AG10803 (cell line): ENCODE data around the gene ITPR2.
"Not testable (repeated sequence)": the region's sequence is repeated elsewhere in the genome, so short reads cannot be mapped to it uniquely, and the experiment has no call there.

Source experiments
- DNase-seq: peaks from one replicate; pipeline ENCODE4 v3.0.0; 2010; ENCODE audit warnings: low read depth
- H3K4me3 ChIP-seq: 2 replicates; pipeline ENCODE4 v1.5.1; 2011; ENCODE audit warnings: mild to moderate bottlenecking, low read length, control low read depth
- TF ChIP-seq, protein P1 (sequence below): conservative IDR thresholded peaks from 2 replicates; pipeline ENCODE4 v1.5.1; 2011; ENCODE audit warnings: mild to moderate bottlenecking, low read length, control low read depth, inconsistent platforms

Gene ITPR2

DNA sequence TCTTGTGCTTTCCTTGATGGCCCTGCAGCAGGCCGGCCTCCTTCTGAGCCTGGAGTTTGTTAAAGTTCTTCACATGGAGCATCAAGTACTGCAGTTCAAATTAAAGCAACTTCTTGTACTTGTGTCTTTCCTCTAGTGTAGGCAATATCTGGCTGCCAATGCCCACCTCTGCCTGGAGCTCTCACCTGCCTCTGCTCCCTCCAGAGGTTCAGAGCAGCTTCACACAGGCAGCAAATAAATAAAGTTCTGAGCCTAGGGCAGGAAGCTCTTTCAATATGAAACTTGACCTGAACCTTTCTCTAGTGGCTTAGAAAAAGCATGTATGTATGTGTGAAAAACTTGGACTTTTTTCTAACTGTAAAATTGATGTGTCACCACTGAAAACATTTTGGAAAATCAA lies 65.9 kb downstream of the ITPR2 start:
- TF ChIP-seq, protein P1, sequence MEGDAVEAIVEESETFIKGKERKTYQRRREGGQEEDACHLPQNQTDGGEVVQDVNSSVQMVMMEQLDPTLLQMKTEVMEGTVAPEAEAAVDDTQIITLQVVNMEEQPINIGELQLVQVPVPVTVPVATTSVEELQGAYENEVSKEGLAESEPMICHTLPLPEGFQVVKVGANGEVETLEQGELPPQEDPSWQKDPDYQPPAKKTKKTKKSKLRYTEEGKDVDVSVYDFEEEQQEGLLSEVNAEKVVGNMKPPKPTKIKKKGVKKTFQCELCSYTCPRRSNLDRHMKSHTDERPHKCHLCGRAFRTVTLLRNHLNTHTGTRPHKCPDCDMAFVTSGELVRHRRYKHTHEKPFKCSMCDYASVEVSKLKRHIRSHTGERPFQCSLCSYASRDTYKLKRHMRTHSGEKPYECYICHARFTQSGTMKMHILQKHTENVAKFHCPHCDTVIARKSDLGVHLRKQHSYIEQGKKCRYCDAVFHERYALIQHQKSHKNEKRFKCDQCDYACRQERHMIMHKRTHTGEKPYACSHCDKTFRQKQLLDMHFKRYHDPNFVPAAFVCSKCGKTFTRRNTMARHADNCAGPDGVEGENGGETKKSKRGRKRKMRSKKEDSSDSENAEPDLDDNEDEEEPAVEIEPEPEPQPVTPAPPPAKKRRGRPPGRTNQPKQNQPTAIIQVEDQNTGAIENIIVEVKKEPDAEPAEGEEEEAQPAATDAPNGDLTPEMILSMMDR, result no peak
- no peak for DNase-seq
- no peak overlapping the region for H3K4me3 ChIP-seq

DNA sequence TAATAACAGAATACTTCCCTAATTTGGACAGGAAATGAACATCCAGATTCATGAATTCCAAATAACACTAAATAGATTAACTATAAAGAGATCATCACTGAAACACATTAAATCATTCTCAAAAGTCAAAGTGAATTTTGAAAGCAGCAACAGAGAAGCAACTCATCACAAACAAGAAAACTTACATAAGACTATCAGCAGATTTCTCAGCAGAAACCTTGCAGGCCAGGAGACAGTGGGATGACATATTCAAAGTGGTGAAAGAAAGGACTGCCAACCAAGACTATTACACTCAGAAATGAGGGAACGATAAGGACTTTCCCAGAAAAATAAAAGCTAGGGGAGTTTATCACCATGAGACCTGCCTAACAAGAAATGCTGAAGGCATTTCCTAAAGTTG lies 70.8 kb downstream of the ITPR2 start:
- TF ChIP-seq, protein P1, result no peak
- DNase-seq, result no peak
- no peak overlapping the region for H3K4me3 ChIP-seq

GRCh38 chr12:26761775-26762174 lies 71.2 kb downstream of the ITPR2 start:
- TF ChIP-seq, protein P1, result no peak
- DNase-seq, result no peak
- no peak overlapping the region for H3K4me3 ChIP-seq

GRCh38 chr12:26760657-26761293 lies 72.2 kb downstream of the ITPR2 start:
- no peak for DNase-seq
- TF ChIP-seq, protein P1, result no peak

GRCh38 chr12:26755362-26755761 lies 77.6 kb downstream of the ITPR2 start:
- DNase-seq, result not testable (repeated sequence)

More at GRCh38 chr12:26760657-26761293, 72.2 kb downstream of the ITPR2 start:
- no peak overlapping the region for H3K4me3 ChIP-seq

DNA sequence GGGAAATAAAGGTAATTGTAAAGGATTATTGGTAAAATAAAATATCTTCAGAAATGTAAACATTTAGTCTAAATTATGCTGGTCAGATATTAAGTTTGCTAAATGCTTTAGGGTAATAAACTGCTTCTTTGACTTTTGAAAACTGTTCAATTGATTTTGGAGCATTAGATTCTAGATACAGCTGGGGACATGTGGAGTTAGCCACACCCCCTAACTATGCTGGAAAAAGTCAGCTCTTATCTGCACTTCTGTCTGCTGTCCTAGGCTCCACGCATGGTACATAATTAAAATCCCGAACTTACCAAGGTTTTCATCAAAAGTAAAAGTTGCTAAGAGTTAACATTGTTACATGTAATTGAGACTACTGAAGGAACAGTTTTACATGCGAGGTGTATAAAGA lies 78.8 kb downstream of the ITPR2 start:
- DNase-seq, result no peak
- no peak overlapping the region for H3K4me3 ChIP-seq
- TF ChIP-seq, protein P1, result no peak

More at GRCh38 chr12:26755362-26755761, 77.6 kb downstream of the ITPR2 start:
- not testable (repeated sequence) for H3K4me3 ChIP-seq

DNA sequence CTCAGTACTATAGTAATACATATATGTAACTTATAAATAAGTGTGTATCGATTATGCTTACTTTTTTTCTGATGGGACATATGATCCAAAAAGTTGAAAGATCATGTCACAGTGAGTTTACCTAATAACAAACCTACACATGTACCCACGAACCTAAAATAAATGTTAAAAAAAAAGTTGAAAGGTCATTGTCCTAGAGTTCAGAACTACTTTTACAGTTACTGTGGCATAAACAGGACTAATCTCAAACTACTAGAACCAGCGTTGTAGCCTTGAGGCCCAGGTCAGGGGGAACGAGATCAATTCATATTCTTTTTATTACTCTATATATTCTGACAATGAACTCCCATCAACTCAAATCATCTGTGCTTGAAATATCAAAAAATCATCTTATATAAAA lies 81.8 kb downstream of the ITPR2 start:
- no peak overlapping the region for H3K4me3 ChIP-seq
- no peak for DNase-seq
- TF ChIP-seq, protein P1, result no peak
